WI38 (cell line): Measurements from ENCODE around the gene VRK1.

ENCODE experiments used
- H3K4me3 ChIP-seq: 2 replicates; pipeline ENCODE4 v1.5.1; 2011; ENCODE audit warnings: low read depth, mild to moderate bottlenecking, control low read depth, low read length
- CTCF ChIP-seq: IDR thresholded peaks from 2 replicates; pipeline ENCODE4 v1.5.1; 2012; ENCODE audit warnings: low read depth, mild to moderate bottlenecking, control low read depth, low read length

Gene VRK1

GRCh38 chr14:96838449-96838848 lies 41.3 kb downstream of the VRK1 start:
- TF ChIP-seq CTCF: no peak
- no peak overlapping the region for H3K4me3 ChIP-seq

GRCh38 chr14:96839251-96839650 lies 42.1 kb downstream of the VRK1 start:
- no peak overlapping the region for H3K4me3 ChIP-seq
- TF ChIP-seq CTCF: no peak

GRCh38 chr14:96843137-96843536 lies 46.0 kb downstream of the VRK1 start:
- no peak for TF ChIP-seq CTCF
- H3K4me3 ChIP-seq: no peak overlapping the region

- TF ChIP-seq CTCF: no peak
- no peak overlapping the region for H3K4me3 ChIP-seq
Measured at GRCh38 chr14:96844857-96845570, 47.8 kb downstream of the VRK1 start.

- no peak for TF ChIP-seq CTCF
- no peak overlapping the region for H3K4me3 ChIP-seq
Measured at GRCh38 chr14:96847451-96847850, 50.3 kb downstream of the VRK1 start.

- no peak for TF ChIP-seq CTCF
- no peak overlapping the region for H3K4me3 ChIP-seq
Measured at GRCh38 chr14:96848011-96848410, 50.8 kb downstream of the VRK1 start.

GRCh38 chr14:96849733-96850132 lies 52.6 kb downstream of the VRK1 start:
- H3K4me3 ChIP-seq: no peak overlapping the region
- TF ChIP-seq CTCF: no peak
